ENCODE measurements around the gene PPM1G. TPM values are rescaled to one million over a fixed set of nuclear protein-coding genes. Genes with fewer than 3 reads are reported as not detected.

PPM1G gene
- total RNA-seq, 1 experiment from 2014 or later, result 140 TPM

DNA sequence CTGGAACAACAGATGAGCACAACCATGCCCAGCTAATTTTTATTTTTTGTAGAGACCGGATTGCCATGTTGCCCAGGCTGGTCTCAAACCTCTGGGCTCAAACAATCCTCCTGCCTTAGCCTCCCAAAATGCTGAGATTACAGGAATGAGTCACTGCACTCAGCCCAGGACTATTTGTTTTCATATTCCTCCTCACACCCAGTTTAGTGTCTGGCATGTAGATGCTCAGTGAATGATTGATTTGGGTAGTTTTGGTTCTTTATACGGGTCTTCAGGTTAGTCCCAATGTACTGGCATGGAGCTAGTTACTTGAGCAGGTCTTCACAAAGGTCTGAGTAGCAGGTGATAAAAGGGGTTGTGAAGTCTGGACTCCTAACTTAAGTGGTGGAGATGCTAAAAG is 45.5 kb downstream of the PPM1G start (continued):
- no peak for TF ChIP-seq TCF7L2 (IDR thresholded peaks at IDR 0.05; ENCODE audit: borderline replicate concordance, extremely low read depth, insufficient read depth, insufficient read length)
- no peak for TF ChIP-seq RAD21 (IDR thresholded peaks at IDR 0.05; ENCODE audit: low read depth)
- TF ChIP-seq SP1 (IDR thresholded peaks at IDR 0.05; ENCODE audit: low read depth), result no peak
- TF ChIP-seq JUND (IDR thresholded peaks at IDR 0.05), result no peak
- no peak for TF ChIP-seq CTCF (IDR thresholded peaks at IDR 0.05 in 2 of 3, conservative IDR thresholded peaks at IDR 0.05 in 1 of 3; ENCODE audit: borderline replicate concordance in 1 of 3, insufficient read depth in 1 of 3, low read depth in 2 of 3, low read length in 2 of 3)

- no peaks in the 10 kb centered on the region for H3K9me3 ChIP-seq (ENCODE audit: control insufficient read depth in 1 of 2, insufficient read depth in 1 of 2, low read depth in 1 of 2, low read length in 2 of 2)
- BruUV-seq (replicated peaks), result no TSS peak
- H3K4me3 ChIP-seq (replicated peaks in 1 of 2; ENCODE audit: low read depth in 1 of 2, low read length in 2 of 2), result no peak overlapping the region
- ChIA-PET RAD21 (ENCODE audit: low non-redundant PET in 1 of 2, low total read pairs in 2 of 2, uncharacterized antibody in 2 of 2, unreplicated experiment in 2 of 2) (no interaction called here), POLR2A (interaction anchor here (0.7 kb wide), 1 partner anchor 101 kb away, joined by 3 read pairs; no protein-coding TSS in a partner anchor), CTCF (no interaction called here)
- peaks cover 2 to 6% of the 10 kb centered on the region in 2 experiments; a peak in 1 of 4 replicates for H3K4me1 ChIP-seq (ENCODE audit: control insufficient read depth in 1 of 2, insufficient read depth in 2 of 2, low read length in 2 of 2)
- H3K36me3 ChIP-seq (ENCODE audit: control insufficient read depth in 1 of 2, insufficient read depth in 2 of 2, low read length in 2 of 2), result peaks cover 14 to 24% of the 10 kb centered on the region in 2 experiments; a peak in 2 of 4 replicates
- no peaks in the 10 kb centered on the region for H3K9me2 ChIP-seq (ENCODE audit: insufficient read depth)
- no peak for DNase-seq (ENCODE audit: low read depth, low spot score)
- H3K27me3 ChIP-seq (ENCODE audit: insufficient read depth, low read length), result no peaks in the 10 kb centered on the region
- H3K9ac ChIP-seq (ENCODE audit: low read length), result no peak overlapping the region
- no peak overlapping the region for H3K27ac ChIP-seq (ENCODE audit: low read depth, low read length)
- TF ChIP-seq FOSL1 (IDR thresholded peaks at IDR 0.05; ENCODE audit: low read depth) (peak; percentile 3; the same call in 1 of the 2 replicates), POLR2AphosphoS5 (IDR thresholded peaks at IDR 0.05; ENCODE audit: low read depth, low read length) (no peak)
- H4K20me1 ChIP-seq (ENCODE audit: insufficient read depth), result no peaks in the 10 kb centered on the region
- no peak overlapping the region for H2AFZ ChIP-seq (ENCODE audit: low read depth, low read length, poor library complexity, severe bottlenecking)
- intact Hi-C loops (cut with micrococcal nuclease), result no loop called here
- H3K4me2 ChIP-seq (ENCODE audit: low read length), result no peak overlapping the region
- H3K79me2 ChIP-seq (ENCODE audit: insufficient read depth, low read length), result peaks cover 15% of the 10 kb centered on the region
- ATAC-seq, result no peak
These were observed 46.5 kb downstream of the PPM1G start for GRCh38 chr2:27362678-27363420.

Measured in HCT116 (cell line).